IMR-90 (cell line): ENCODE data around the gene MRTFA. TPM values are rescaled to one million over a fixed set of nuclear protein-coding genes. Genes with fewer than 3 reads are reported as not detected.
A peak's percentile ranks its signal among the peaks of the same experiment; 100 is the strongest.

Source experiments
- ATAC-seq: fragments of 200-7000 bp; cut with Tn5 transposase; 2 replicates; pipeline ENCODE4 v1.9.1; 2020; ENCODE audit warnings: low read depth, mild to moderate bottlenecking, moderate library complexity
- BruUV-seq: library from RNA; stranded (reverse); fragments of 400-500 nt; replicated peaks from 2 replicates; lab custom pipeline; 2021; lab: Mats Ljungman, UMichigan
- CTCF ChIA-PET: fragments of 300-600 bp; formaldehyde crosslinking; extraction: SDS; loops from one replicate; lab custom pipeline; 2021; ENCODE audit warnings: antibody characterized with exemption; lab: Yijun Ruan, JAX
- POLR2A ChIA-PET: fragments of 300-600 bp; sonication (Branson Sonifier 250); formaldehyde crosslinking; loops from one replicate; lab custom pipeline; 2022; ENCODE audit warnings: antibody characterized with exemption; ENCODE audit not compliant: unreplicated experiment; lab: Charles Lee
- DNase-seq: peaks from one replicate; pipeline ENCODE4 v3.0.0; 2013
- H2AFZ ChIP-seq: replicated peaks from 2 replicates; pipeline ENCODE3; 2013; ENCODE audit warnings: low read length, mild to moderate bottlenecking; ENCODE audit not compliant: poor library complexity
- H2AK5ac ChIP-seq: 2 replicates; pipeline ENCODE4 v1.6.1; 2013; ENCODE audit warnings: low read depth, low read length, inconsistent platforms
- H2AK9ac ChIP-seq: replicated peaks from 2 replicates; pipeline ENCODE3; 2013; ENCODE audit warnings: mild to moderate bottlenecking, low read depth, low read length, moderate library complexity; ENCODE audit not compliant: poor library complexity
- H2BK120ac ChIP-seq: 2 replicates; pipeline ENCODE4 v1.6.1; 2013; ENCODE audit warnings: low read depth, low read length, inconsistent platforms
- H2BK15ac ChIP-seq: 3 replicates; pipeline ENCODE4 v1.6.1; 2013; ENCODE audit warnings: low read depth, low read length, inconsistent platforms
- H2BK20ac ChIP-seq: 2 replicates; pipeline ENCODE4 v1.6.1; 2013; ENCODE audit warnings: low read depth, mild to moderate bottlenecking, inconsistent platforms, low read length, moderate library complexity
- H2BK5ac ChIP-seq: 2 replicates; pipeline ENCODE4 v1.6.1; 2013; ENCODE audit warnings: mild to moderate bottlenecking, low read depth, low read length, inconsistent platforms; ENCODE audit not compliant: poor library complexity, severe bottlenecking
- H3K14ac ChIP-seq: replicated peaks from 2 replicates; pipeline ENCODE4 v1.6.1; 2013; ENCODE audit warnings: low read depth, low read length, inconsistent platforms
- H3K18ac ChIP-seq: 2 replicates; pipeline ENCODE4 v1.6.1; 2013; ENCODE audit warnings: low read depth, low read length, control low read depth
- H3K23ac ChIP-seq: 2 replicates; pipeline ENCODE4 v1.6.1; 2013; ENCODE audit warnings: low read depth, low read length, inconsistent platforms
- H3K27ac ChIP-seq: 2 replicates; pipeline ENCODE4 v1.5.1; 2013; ENCODE audit warnings: mild to moderate bottlenecking, control low read depth, low read length; ENCODE audit not compliant: insufficient read depth
- H3K27me3 ChIP-seq: 2 replicates; pipeline ENCODE4 v1.6.1; 2013; ENCODE audit warnings: low read length; ENCODE audit not compliant: control insufficient read depth, insufficient read depth
- H3K36me3 ChIP-seq: 2 replicates; pipeline ENCODE4 v1.6.1; 2013; ENCODE audit warnings: low read length, mixed read lengths; ENCODE audit not compliant: control insufficient read depth, insufficient read depth
- H3K4ac ChIP-seq: 2 replicates; pipeline ENCODE4 v1.6.1; 2013; ENCODE audit warnings: low read depth, low read length, inconsistent platforms
- H3K4me1 ChIP-seq: 2 replicates; pipeline ENCODE4 v1.6.1; 2013; ENCODE audit warnings: low read length, mixed read lengths; ENCODE audit not compliant: control insufficient read depth, insufficient read depth
- H3K4me2 ChIP-seq: 2 replicates; pipeline ENCODE4 v1.6.1; 2013; ENCODE audit warnings: low read depth, mild to moderate bottlenecking, control low read depth, low read length, moderate library complexity
- H3K4me3 ChIP-seq: 2 replicates; pipeline ENCODE4 v1.5.1; 2013; ENCODE audit warnings: low read depth, mild to moderate bottlenecking, control low read depth, low read length, moderate library complexity; ENCODE audit not compliant: insufficient read depth
- H3K56ac ChIP-seq: 2 replicates; pipeline ENCODE4 v1.6.1; 2013; ENCODE audit warnings: low read length, inconsistent platforms; ENCODE audit not compliant: insufficient read depth; ENCODE audit errors: extremely low read depth
- H3K79me1 ChIP-seq, 2 experiments: 2 replicates each; pipeline ENCODE4 v1.6.1; 2013; ENCODE audit warnings: low read length in 2 of 2, inconsistent platforms in 1 of 2, low read depth in 1 of 2
- H3K9ac ChIP-seq: 2 replicates; pipeline ENCODE4 v1.6.1; 2013; ENCODE audit warnings: low read depth, low read length, control low read depth
- H3K9me1 ChIP-seq: 2 replicates; pipeline ENCODE4 v1.6.1; 2013; ENCODE audit warnings: low read length, inconsistent platforms; ENCODE audit not compliant: insufficient read depth
- H3K9me3 ChIP-seq: 2 replicates; pipeline ENCODE4 v1.6.1; 2013; ENCODE audit warnings: low read length; ENCODE audit not compliant: control insufficient read depth, insufficient read depth
- H4K20me1 ChIP-seq: 2 replicates; pipeline ENCODE4 v1.6.1; 2013; ENCODE audit warnings: low read length, inconsistent platforms; ENCODE audit not compliant: insufficient read depth
- H4K5ac ChIP-seq: 2 replicates; pipeline ENCODE4 v1.6.1; 2013; ENCODE audit warnings: mild to moderate bottlenecking, low read depth, low read length, control low read depth
- H4K8ac ChIP-seq, 2 experiments: 2 replicates each; pipeline ENCODE4 v1.6.1; 2013; ENCODE audit warnings: low read depth in 2 of 2, low read length in 2 of 2, control low read depth in 1 of 2, inconsistent platforms in 1 of 2
- H4K91ac ChIP-seq: 2 replicates; pipeline ENCODE4 v1.6.1; 2013; ENCODE audit warnings: low read depth, low read length, inconsistent platforms; ENCODE audit not compliant: insufficient read depth
- CEBPB ChIP-seq: IDR thresholded peaks from 2 replicates; pipeline ENCODE4 v1.6.1; 2012; ENCODE audit warnings: low read depth, low read length, improper control_type of control experiment
- CHD1 ChIP-seq: IDR thresholded peaks from 2 replicates; pipeline ENCODE4 v1.6.1; 2012; ENCODE audit warnings: low read depth, low read length, improper control_type of control experiment
- CTCF ChIP-seq: conservative IDR thresholded peaks from 2 replicates; pipeline ENCODE4 v1.5.1; 2012; ENCODE audit warnings: mild to moderate bottlenecking, low read depth, low read length, improper control_type of control experiment
- ELK1 ChIP-seq: fragments of 150-350 bp; IDR thresholded peaks from 2 replicates; pipeline ENCODE4 v1.6.1; 2016; ENCODE audit warnings: low read depth, mild to moderate bottlenecking, low read length, moderate library complexity, borderline replicate concordance
- FOS ChIP-seq: fragments of 150-350 bp; IDR thresholded peaks from 2 replicates; pipeline ENCODE4 v1.6.1; 2016; ENCODE audit warnings: low read depth, low read length
- MAFK ChIP-seq: IDR thresholded peaks from 2 replicates; pipeline ENCODE4 v1.6.1; 2012; ENCODE audit warnings: low read depth, low read length, improper control_type of control experiment
- NFE2L2 ChIP-seq: fragments of 150-350 bp; IDR thresholded peaks from 2 replicates; pipeline ENCODE4 v1.6.1; 2016; ENCODE audit warnings: low read depth, mild to moderate bottlenecking, low read length
- POLR2A ChIP-seq: IDR thresholded peaks from 2 replicates; pipeline ENCODE4 v1.6.1; 2012; ENCODE audit warnings: mild to moderate bottlenecking, low read depth, low read length
- RFX5 ChIP-seq: IDR thresholded peaks from 2 replicates; pipeline ENCODE4 v1.8.0; 2012; ENCODE audit warnings: low read depth, mild to moderate bottlenecking, low read length, moderate library complexity
- USF2 ChIP-seq: fragments of 150-350 bp; IDR thresholded peaks from 2 replicates; pipeline ENCODE4 v1.6.1; 2017; ENCODE audit warnings: mild to moderate bottlenecking, antibody characterized with exemption, low read length, low read depth
- WGBS, 2 experiments: methylation state at CpG; one replicate each; pipeline versions ENCODE4 v1.1.5 to v1.1.7; 2013; ENCODE audit warnings: missing lambda C conversion rate in 2 of 2; ENCODE audit not compliant: insufficient read length in 1 of 2; ENCODE audit errors: extremely low coverage in 2 of 2; 5-methylcytosine and 5-hydroxymethylcytosine counted together
- dilution Hi-C: fragments of 300-500 bp; cut with HindIII; formaldehyde crosslinking; loops from one replicate; pipeline ENCODE4 v1.14.3; 2018; ENCODE audit warnings: low sequenced_read_pairs; ENCODE audit not compliant: unreplicated experiment
- in situ Hi-C: fragments of 300-500 bp; cut with MboI; formaldehyde crosslinking; loops from 3 replicates; pipeline ENCODE4 v1.14.3; 2019; ENCODE audit warnings: low sequenced_read_pairs, inconsistent platforms, mixed read lengths
- intact Hi-C: fragments of 100-400 bp; cut with micrococcal nuclease; formaldehyde crosslinking; loops from 2 replicates; pipeline ENCODE4 v1.10.0; 2022
- polyA plus RNA-seq, 3 experiments: library from polyadenylated mRNA; depleted of rRNA; stranded (reverse); fragments of >200 nt; gene quantifications; 2 replicates each; pipeline ENCODE4 v1.2.3, GENCODE V29; 2012; ENCODE audit warnings: low replicate concordance in 1 of 3
- total RNA-seq: library from RNA; depleted of rRNA; stranded (reverse); fragments of >200 nt; gene quantifications from 2 replicates; pipeline ENCODE4 v1.2.3, GENCODE V29; 2012

Gene MRTFA
- total and polyA plus RNA-seq, 2 of the 4 experiments (the other 2 are of a cell fraction): 12.5 to 17.2 TPM

GRCh38 chr22:40679964-40680818 lies 43.7 kb upstream of the MRTFA start (continued):
- TF ChIP-seq USF2: no peak

- Histone ChIP-seq H3K27ac (no peak within 1 kb of the TSS), H4K20me1 (no peaks in the 10 kb centered on the region), H3K18ac (0 out of 2 replicates have a peak within 1 kb of the TSS, but pooled peaks have one; percentile 10), H4K5ac (peak within 1 kb of the TSS; percentile 48), H3K56ac (no peak within 1 kb of the TSS), H3K79me1 (no peaks in the 10 kb centered on the region), H3K27me3 (no peaks in the 10 kb centered on the region), H2BK15ac (no peak within 1 kb of the TSS; the same call in 2 of the 3 replicates), H2AK9ac (peak within 1 kb of the TSS; percentile 9), H2BK5ac (no peak within 1 kb of the TSS), H3K4ac (peak within 1 kb of the TSS; percentile 57; the same call in 1 of the 2 replicates), H2BK120ac (peak within 1 kb of the TSS; percentile 26), H4K91ac (peak within 1 kb of the TSS; percentile 34; the same call in 1 of the 2 replicates), H3K9ac (no peak within 1 kb of the TSS), H3K23ac (peak within 1 kb of the TSS; percentile 38; the same call in 1 of the 2 replicates), H2AK5ac (peak within 1 kb of the TSS; percentile 13; the same call in 1 of the 2 replicates), H3K4me2 (peak within 1 kb of the TSS; percentile 68), H3K4me1 (peaks cover 16% of the 10 kb centered on the region), H3K14ac (peak within 1 kb of the TSS; percentile 50), H2AFZ (peak within 1 kb of the TSS; percentile 86), H4K8ac (peak within 1 kb of the TSS in 1 of 2 experiments; percentile 46; a peak in 1 of 4 replicates), H3K9me3 (no peaks in the 10 kb centered on the region), H3K4me3 (peak within 1 kb of the TSS; percentile 29), H2BK20ac (no peak within 1 kb of the TSS), H3K9me1 (peaks cover 6% of the 10 kb centered on the region; the same call in 1 of the 2 replicates), H3K36me3 (no peaks in the 10 kb centered on the region)
- in situ Hi-C loops (no loop called here), dilution Hi-C loops (no loop called here), intact Hi-C loops (no loop called here)
- CTCF ChIA-PET: no interaction called here
- no TSS peak for BruUV-seq
- POLR2A ChIA-PET: no interaction called here
- 30% methylated on average over 4 of the region's 21 CpGs; no CpG with 5 or more reads in 1 of the 2 experiments for whole genome bisulfite sequencing, 2 experiments
- TF ChIP-seq CEBPB: no peak
- no peak for TF ChIP-seq ELK1
- no peak for TF ChIP-seq MAFK
- TF ChIP-seq FOS: no peak
- no peak for TF ChIP-seq NFE2L2
- TF ChIP-seq POLR2A: no peak
- TF ChIP-seq RFX5: no peak
- no peak for TF ChIP-seq CHD1
- TF ChIP-seq CTCF: no peak
- DNase-seq (peak; percentile 14), ATAC-seq (peak; percentile 7)
Measured at GRCh38 chr22:40679249-40679963, 42.9 kb upstream of the MRTFA start, which contains the start of gene MCHR1. Gene MCHR1 (plus strand): TSS chr22:40679484. CDS start chr22:40679653, 169 bp downstream.
